Measurements from ENCODE around the gene NME4.

Gene NME4

DNA sequence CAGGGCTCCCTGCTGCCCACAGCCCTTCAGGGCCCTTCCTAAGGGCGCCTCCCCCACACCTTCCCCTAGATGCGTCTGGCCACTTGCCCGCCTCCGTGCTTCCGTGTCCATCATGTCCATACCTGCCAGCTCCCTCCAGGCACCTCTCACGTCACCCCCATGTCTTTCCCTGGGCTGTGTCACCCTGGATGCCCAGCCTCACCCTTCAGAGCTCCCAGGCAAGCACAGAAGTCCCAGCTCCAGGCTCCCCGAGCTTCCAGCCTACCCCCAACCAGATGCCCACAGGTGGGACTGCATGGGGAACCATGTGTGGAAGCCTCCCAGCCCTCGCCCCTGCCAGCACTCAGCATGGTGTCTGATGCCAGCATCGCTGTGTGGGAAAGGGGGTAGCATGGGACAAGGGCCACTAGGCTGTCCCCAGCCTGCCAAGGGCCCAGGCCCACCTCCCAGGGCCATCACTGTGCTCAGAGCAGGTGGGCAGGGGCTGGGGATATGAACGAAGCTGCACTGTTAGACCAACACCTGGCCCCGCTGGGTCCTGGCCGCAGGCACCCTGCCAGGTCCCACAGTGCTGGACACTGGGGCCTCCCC is 42.6 kb upstream of the NME4 start:
- Histone ChIP-seq H3K27ac (replicated peaks) (no peak overlapping the region), H3K27me3 (ENCODE audit: insufficient read depth, poor library complexity, severe bottlenecking) (no peaks in the 10 kb centered on the region), H3K4me3 (replicated peaks; ENCODE audit: insufficient read depth, low read length) (no peak overlapping the region)
- TF ChIP-seq SPI1 (IDR thresholded peaks at IDR 0.05; ENCODE audit: borderline replicate concordance, low read depth) (no peak), POLR2AphosphoS5 (IDR thresholded peaks at IDR 0.05; ENCODE audit: low read depth) (no peak), GABPA (IDR thresholded peaks at IDR 0.05; ENCODE audit: low read depth) (no peak)
- TF ChIP-seq, protein P1, sequence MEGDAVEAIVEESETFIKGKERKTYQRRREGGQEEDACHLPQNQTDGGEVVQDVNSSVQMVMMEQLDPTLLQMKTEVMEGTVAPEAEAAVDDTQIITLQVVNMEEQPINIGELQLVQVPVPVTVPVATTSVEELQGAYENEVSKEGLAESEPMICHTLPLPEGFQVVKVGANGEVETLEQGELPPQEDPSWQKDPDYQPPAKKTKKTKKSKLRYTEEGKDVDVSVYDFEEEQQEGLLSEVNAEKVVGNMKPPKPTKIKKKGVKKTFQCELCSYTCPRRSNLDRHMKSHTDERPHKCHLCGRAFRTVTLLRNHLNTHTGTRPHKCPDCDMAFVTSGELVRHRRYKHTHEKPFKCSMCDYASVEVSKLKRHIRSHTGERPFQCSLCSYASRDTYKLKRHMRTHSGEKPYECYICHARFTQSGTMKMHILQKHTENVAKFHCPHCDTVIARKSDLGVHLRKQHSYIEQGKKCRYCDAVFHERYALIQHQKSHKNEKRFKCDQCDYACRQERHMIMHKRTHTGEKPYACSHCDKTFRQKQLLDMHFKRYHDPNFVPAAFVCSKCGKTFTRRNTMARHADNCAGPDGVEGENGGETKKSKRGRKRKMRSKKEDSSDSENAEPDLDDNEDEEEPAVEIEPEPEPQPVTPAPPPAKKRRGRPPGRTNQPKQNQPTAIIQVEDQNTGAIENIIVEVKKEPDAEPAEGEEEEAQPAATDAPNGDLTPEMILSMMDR (IDR thresholded peaks at IDR 0.05; ENCODE audit: insufficient read depth, low read length): no peak
- TF ChIP-seq, protein P2, sequence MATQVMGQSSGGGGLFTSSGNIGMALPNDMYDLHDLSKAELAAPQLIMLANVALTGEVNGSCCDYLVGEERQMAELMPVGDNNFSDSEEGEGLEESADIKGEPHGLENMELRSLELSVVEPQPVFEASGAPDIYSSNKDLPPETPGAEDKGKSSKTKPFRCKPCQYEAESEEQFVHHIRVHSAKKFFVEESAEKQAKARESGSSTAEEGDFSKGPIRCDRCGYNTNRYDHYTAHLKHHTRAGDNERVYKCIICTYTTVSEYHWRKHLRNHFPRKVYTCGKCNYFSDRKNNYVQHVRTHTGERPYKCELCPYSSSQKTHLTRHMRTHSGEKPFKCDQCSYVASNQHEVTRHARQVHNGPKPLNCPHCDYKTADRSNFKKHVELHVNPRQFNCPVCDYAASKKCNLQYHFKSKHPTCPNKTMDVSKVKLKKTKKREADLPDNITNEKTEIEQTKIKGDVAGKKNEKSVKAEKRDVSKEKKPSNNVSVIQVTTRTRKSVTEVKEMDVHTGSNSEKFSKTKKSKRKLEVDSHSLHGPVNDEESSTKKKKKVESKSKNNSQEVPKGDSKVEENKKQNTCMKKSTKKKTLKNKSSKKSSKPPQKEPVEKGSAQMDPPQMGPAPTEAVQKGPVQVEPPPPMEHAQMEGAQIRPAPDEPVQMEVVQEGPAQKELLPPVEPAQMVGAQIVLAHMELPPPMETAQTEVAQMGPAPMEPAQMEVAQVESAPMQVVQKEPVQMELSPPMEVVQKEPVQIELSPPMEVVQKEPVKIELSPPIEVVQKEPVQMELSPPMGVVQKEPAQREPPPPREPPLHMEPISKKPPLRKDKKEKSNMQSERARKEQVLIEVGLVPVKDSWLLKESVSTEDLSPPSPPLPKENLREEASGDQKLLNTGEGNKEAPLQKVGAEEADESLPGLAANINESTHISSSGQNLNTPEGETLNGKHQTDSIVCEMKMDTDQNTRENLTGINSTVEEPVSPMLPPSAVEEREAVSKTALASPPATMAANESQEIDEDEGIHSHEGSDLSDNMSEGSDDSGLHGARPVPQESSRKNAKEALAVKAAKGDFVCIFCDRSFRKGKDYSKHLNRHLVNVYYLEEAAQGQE (IDR thresholded peaks at IDR 0.05; ENCODE audit: insufficient replicate concordance, low read depth): no peak
- DNase-seq (ENCODE audit: low read depth in 1 of 2, low spot score in 1 of 2): no peak

DNA sequence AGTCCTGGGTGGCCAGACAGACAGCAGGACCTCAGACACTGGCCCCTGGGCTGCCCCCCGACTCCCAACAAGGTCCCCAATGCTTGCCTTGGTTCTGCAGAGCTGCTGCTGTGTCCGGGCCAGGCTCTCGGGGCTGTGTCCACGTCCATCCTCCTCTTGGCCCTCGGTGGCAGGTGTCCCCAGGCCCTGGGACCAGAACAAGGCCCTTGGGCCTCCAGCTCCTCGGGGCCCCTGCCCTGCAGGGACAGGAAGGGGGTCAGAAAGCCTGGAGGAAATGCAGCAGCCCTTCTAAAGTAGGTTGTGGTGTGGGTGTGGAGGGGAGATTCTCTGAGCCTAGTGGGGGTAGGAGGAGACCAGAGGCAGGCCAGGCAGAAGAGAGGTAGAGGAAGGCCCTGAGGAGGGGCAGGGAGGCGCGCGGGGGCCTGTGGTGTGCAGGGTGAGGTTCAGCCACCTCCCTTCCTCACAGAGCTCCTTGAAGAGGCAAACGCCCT is 42.0 kb upstream of the NME4 start:
- H3K4me3 ChIP-seq (replicated peaks; ENCODE audit: insufficient read depth, low read length): no peak overlapping the region

DNA sequence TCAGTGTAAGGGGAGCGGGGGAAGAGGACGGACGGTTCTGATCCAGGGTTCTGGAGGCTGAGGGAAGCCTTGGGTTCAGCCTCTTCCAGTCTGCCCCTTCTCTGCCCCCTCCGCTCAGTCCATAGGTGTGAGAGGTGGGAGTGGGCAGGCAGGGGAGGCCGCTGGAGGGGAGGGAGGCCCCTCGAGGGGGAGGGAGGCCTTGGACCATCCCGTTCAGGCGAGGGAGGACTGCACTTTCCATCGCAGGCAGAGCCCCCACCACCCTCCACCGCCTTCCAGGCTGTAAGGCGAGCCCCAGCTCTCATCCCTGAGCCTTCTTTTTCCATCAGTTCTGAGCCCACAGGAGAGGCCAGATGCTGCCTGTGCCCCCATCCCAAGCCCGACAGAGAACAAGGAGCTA is 40.3 kb upstream of the NME4 start:
- no peak for DNase-seq (ENCODE audit: low read depth in 1 of 2, low spot score in 1 of 2)
- Histone ChIP-seq H3K27ac (replicated peaks) (no peak overlapping the region), H3K27me3 (ENCODE audit: insufficient read depth, poor library complexity, severe bottlenecking) (no peaks in the 10 kb centered on the region), H3K4me3 (replicated peaks; ENCODE audit: insufficient read depth, low read length) (no peak overlapping the region)
- no peak for TF ChIP-seq POLR2AphosphoS5 (IDR thresholded peaks at IDR 0.05; ENCODE audit: low read depth)
- TF ChIP-seq, protein P2 (IDR thresholded peaks at IDR 0.05; ENCODE audit: insufficient replicate concordance, low read depth): no peak

More for the DNA sequence above, 42.0 kb upstream of the NME4 start:
- no peaks in the 10 kb centered on the region for H3K27me3 ChIP-seq (ENCODE audit: insufficient read depth, poor library complexity, severe bottlenecking)
- no peak overlapping the region for H3K27ac ChIP-seq (replicated peaks)
- no peak for DNase-seq (ENCODE audit: low read depth in 1 of 2, low spot score in 1 of 2)
- TF ChIP-seq, protein P1 (IDR thresholded peaks at IDR 0.05; ENCODE audit: insufficient read depth, low read length): no peak
- TF ChIP-seq POLR2AphosphoS5 (IDR thresholded peaks at IDR 0.05; ENCODE audit: low read depth): no peak
- TF ChIP-seq, protein P2 (IDR thresholded peaks at IDR 0.05; ENCODE audit: insufficient replicate concordance, low read depth): no peak
- TF ChIP-seq SPI1 (IDR thresholded peaks at IDR 0.05; ENCODE audit: borderline replicate concordance, low read depth): no peak
- TF ChIP-seq GABPA (IDR thresholded peaks at IDR 0.05; ENCODE audit: low read depth): no peak

Measured in HL-60 (cell line).